Ecto neural progenitor cell (in vitro differentiated cells): ENCODE results near the gene CMTM6.
"Not testable (repeated sequence)": the region's sequence is repeated elsewhere in the genome, so short reads cannot be mapped to it uniquely, and the experiment has no call there.

Source experiments
- DNase-seq: peaks from one replicate; pipeline ENCODE4 v3.0.0-alpha.2; 2018; ENCODE audit warnings: low spot score

The CMTM6 gene, protein sequence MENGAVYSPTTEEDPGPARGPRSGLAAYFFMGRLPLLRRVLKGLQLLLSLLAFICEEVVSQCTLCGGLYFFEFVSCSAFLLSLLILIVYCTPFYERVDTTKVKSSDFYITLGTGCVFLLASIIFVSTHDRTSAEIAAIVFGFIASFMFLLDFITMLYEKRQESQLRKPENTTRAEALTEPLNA

DNA sequence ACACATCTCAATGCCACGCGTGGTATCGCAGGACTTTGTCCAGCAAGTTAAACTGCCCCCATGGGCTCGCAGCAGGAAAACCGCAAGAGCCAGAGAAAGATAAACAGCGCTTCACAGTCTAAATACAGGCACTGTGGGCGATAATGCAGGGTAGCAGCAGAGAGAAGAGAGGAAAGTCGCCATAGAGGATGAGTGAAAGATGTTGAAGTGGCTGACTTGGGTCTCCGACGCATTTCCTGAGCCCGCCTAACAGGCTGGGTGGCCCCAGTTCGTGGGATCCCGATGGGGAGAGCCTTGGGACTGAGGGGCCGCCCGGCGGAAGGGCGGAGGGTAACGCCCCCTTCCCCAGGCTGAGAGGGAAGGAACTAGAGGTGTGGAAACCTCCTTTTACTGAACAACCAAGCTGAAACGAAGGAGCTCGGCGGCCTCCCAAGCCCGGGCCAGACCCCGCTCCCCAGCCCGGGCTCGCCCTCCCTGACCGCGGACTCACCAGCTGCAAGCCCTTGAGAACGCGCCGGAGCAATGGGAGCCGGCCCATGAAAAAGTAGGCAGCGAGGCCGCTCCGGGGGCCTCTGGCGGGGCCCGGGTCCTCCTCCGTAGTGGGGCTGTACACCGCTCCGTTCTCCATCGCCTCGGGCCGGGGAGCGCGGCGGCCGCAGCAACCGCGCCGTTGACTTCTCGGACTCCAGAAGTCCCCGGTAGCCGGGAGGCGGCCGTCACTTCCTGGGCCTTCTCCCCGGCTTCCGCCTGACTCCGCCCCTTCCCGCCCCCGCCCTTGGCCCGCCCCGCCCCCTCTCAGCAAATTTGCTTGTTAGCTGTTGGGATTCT, at the start of gene CMTM6:
TSS of gene CMTM6 (minus strand) at position 735 of the 828 bp plus-strand sequence. CDS start at position 628, 107 bp downstream.
- DNase-seq, result peak; percentile 89

DNA sequence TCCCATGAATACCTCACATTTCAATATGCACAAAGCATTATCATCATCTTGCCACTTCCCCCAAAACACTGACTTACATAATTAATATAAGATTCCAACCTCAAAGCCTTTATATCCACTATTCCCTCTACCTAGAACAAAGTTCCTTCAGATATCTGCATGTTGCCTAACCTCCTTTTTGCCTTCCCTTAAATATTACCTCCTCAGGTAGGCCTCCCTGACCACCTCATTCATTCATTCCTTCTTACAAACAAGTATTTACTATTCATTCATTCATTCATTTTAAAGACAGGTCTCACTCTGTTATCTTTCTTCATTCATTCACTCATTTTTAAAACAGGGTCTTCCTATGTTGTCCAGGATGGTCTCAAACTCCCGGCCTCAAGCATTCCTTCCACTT, 49.4 kb upstream of the CMTM6 start:
- no peak for DNase-seq

DNA sequence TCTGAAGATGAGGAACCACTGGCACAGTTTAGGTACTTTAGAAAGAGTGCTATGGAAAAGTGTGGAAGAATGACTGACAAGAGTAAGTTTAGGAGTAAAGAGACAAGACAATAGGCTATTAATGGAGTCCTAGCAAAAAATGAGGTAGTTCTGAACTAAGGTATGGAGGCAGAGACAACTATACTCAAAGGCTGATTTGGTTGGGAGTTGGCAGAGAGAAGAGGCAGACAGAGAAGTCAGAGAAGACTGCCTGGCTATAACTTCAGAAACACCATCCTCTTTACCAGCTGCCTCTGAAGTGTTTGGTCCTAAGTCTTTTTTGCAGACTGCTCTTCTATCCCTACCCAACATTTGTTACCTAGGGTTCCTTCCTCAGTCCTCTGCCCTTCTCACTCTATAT, 48.8 kb upstream of the CMTM6 start:
- DNase-seq, result no peak

DNA sequence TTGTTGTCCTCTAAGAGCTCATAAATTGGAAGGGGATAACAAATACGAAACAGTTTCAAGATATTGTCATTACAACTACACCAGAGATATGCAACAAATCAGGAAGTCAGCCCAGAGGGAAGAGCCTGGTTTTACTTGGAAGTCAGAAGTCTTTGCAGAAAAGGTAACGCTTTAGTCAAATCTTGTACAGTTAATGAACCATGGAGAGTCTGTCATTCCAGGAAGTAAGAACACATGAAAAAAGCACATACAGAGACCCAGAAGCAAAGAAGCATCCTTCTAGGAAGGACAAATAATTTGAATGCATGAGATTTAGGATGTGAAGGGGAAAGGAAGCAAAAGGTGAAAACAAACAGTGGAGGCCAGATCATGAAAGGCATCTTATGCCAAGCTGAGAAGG, 48.4 kb upstream of the CMTM6 start:
- no peak for DNase-seq

DNA sequence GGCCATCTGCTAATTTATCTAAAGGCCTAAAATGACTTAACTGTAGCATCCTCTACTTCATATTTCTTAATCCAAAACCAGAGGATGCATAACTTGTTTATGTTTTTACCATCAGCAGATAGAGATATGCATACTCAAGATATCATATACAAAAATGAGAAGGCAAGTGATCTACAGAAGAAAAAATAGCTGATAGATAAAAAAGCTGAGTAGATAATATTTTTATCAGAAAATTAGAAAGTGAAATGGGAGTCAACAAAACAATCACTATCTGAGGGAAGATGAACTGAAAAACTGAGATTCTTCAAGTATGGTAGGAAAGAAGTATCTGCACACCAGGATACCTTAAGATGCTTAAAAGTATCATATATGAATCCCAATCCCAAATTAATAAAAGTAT, 42.7 kb upstream of the CMTM6 start:
- no peak for DNase-seq

DNA sequence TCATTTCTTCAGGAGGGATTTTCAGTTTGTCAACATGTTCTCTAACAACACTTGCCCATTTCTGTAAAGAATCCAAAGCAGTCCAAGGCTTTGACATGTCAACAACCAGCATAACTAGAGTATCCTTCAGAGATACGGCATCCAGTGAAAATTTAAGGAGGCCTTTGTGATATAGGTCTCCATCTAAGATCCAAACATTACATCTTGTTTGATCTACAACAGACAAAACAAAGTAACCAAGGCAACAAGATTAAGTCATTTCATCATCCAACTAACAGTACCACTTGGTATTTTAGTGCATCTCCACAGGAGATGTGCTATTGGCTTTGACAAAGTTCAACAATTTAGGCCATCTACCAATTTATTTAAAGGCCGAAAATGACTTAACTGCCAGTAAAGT, 42.2 kb upstream of the CMTM6 start:
- DNase-seq, result no peak

DNA sequence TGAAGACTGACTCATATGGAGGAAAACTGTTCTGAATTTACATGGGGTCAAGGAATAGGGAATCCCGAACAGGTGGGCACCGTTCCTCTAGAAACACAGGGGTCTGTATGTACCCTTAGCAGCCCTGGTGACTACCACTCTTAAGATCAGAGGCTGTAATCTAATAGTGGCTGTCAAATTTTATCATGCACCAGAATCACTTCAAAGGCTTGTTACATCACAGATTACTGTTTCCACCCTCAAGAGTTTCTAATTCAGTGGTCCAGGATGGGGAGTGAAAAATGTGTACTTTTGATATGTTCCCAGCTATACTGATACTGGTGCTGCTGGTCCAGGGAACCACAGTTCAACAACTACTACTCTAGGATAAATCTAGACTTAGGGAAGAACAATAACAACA, 40.2 kb upstream of the CMTM6 start:
- no peak for DNase-seq

DNA sequence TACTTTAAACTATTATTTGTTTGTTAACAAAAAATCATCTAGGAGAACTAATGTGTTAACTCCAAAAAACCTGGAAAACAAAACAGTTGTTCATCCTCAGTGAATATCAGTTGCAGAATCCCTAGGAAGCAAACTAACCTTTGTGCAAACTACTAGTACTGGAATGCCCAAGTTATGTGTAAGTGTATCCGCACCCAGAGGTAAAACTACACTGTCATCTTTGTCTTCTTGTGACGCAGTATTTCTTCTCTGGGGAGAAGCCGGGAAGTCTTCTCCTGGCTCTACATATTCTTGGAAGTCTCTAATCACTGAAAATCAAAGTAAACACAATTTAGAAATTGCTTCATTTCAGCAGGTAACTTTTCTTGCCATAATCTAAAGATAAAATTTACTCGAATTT, 38.2 kb upstream of the CMTM6 start:
- no peak for DNase-seq

DNA sequence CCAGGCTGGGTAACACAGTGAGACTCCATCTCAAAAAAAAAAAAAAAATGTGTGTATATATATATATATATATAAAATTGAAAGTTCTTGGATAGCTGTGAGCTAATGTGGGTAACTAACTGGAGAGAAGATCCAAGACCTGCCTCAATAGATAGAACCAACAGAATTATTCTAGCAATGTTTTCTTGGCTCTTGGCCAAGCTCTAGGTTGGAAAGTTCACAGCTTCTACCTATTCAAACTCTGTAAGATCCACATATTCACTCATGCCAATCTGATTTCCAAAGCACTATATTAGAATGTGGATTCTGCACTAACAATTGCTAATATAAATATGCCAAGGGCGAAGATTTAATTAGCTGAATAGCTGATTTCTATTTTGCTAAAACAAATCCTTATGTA, 29.8 kb upstream of the CMTM6 start:
- DNase-seq, result no peak

DNA sequence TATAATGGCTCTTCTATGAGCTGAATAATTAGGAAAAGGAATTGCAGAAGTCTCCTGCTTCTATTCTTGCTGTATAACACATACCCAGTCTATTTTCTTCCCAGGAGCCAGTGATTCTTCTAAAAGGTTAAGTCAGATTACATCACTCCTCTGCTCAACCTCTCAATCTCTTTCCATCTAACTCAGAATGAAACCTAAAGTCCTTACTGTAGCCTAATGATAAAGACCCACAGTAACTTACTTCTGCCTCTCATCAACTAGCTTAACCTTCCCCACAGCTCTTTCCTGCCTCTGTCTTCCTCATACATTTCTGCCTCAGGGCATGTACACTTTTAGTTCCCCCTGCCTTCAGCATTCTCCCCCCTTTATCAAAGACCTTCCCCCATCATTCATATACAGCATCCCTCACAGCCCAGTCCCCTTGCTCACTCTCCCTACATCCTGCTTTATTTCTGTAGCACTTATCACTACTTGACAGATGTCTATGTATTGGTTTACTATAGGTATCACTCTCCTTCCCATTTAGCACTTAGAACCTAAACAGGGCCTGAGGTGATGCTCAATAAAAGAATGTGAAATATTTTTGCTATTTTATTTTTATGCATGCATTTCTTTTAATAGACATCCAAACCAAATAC, 28.5 kb upstream of the CMTM6 start:
- no peak for DNase-seq

DNA sequence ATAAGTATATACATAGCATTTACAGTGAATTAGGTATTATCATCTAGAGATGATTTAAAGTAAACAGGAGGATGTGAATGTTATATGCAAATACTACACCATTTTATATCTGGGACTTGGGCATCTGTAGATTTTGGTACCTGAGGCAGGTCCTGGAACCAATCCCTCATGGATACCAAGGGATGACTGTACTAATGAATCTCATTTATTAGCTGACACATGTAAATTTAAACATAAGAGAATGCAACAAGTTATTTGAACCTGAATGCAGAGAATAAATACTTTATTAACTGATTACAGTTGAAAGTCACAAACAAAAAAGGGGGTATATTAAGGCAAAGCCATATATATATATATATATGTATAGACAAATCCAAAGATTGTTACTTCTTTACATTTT, 23.1 kb upstream of the CMTM6 start:
- no peak for DNase-seq

DNA sequence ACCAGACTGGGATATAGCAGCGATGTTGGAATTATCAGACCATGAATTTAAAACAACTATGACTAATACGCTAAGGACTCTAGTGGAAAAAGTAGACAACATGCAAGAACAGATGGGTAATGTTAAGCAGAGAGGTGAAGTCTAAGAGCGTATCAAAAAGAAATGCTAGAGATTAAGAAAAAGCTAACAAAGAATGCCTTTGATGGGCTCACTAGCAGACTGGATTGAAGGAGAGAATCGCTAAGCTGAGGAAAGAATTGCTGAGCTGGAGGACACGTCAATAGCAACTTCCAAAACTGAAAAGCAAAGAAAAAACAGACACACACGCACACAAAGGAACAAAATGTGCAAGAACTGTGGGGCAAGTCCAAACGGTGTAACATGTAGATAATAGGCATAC, 20.0 kb upstream of the CMTM6 start:
- DNase-seq, result no peak

DNA sequence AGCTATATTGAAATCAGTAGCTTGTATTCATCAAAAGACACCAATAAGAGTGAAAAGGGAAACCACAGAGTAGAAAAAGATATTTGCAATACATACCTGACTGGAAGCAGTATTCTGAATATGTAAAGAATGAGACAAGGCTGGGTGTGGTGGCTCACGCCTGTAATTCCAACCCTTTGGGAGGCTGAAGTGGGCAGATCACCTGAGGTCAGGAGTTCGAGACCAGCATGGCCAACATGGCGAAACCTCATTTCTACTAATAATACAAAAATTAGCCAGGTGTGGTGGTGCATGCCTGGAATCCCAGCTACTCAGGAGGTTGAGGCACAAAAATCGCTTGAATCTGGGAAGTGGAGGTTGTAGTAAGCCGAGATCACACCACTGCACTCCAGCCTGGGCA, 16.3 kb upstream of the CMTM6 start:
- DNase-seq, result not testable (repeated sequence)

DNA sequence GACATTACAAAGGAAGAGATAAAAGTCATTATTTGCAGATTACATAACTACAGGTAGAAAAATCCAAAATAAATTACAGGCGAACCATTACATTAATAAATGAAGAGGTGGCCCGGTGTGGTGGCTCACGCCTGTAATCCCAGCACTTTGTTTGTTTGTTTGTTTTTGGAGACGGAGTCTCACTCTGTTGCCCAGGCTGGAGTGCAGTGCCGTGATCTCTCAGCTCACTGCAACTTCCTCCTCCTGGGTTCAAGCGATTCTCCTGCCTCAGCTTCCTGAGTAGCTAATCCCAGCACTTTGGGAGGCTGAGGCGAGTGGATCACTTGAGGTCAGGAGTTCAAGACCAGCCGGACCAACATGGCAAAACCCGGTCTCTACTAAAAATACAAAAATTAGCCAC, 14.1 kb upstream of the CMTM6 start:
- DNase-seq, result not testable (repeated sequence)

DNA sequence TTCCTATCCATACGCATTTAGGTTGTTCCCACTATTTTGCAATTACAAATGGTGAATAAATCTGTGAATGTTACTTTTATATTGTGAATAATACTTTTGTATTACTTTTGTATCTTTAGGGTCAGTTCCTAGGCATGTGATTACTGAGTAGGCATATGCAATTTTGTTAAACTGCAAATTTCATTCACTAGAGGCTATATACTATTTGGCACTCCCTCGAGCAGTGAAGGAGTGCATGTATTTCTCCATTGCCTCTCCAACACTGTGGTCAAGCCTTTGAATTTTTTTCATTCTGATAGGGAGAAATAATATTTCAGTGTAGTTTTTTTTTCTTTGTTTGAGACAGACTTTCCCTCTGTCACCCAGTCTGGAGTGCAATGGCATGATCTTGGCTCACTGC, 8.4 kb upstream of the CMTM6 start:
- no peak for DNase-seq

DNA sequence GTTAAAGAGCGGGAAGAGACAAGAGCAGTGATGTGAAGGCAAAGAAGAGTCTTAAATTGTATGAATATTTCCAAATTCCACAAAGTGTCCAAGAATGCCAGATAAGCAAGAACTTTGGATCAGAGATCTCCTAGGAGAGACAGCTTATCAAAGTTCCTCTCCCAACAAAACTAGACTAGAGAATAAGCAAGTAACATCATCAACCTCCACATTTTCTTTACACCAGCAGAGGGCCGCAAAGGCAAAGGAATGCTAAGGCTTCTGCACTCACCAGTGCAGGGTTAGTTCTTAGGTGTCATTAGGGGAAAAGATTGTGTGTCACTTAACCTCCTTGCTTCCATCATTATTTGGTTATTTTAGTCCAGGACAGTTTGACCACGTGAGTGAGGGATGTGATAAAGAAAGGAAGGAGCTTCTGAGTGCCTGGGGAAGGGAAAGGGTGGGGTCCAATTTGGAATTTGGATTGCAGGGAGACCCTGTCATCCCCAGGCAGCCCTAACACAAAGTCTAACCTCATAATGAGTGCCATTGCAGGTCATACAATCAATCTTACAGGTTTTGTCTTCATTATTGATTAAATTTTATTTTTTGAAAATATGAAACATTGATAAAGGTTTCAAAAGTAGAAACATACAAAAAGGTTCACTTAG, 7.5 kb upstream of the CMTM6 start:
- peak; percentile 70 for DNase-seq

DNA sequence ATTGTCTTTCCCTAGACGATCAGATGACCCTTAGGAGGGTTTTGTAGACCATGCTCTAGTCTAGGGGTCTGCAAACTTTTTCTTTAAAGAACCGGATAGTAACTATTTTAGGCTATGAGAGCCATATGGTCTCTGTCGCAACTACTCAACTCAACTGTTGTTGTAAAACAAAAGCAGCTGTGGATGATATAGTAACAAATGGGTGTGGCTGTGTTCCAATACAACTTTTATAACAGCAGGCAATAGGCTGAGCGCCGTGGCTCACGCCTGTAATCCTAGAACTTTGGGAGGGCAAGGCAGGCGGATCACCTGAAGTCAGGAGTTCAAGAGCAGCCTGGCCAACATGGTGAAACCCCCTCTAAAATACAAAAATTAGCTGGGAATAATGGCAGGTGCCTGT, 6.1 kb upstream of the CMTM6 start:
- DNase-seq, result no peak

DNA sequence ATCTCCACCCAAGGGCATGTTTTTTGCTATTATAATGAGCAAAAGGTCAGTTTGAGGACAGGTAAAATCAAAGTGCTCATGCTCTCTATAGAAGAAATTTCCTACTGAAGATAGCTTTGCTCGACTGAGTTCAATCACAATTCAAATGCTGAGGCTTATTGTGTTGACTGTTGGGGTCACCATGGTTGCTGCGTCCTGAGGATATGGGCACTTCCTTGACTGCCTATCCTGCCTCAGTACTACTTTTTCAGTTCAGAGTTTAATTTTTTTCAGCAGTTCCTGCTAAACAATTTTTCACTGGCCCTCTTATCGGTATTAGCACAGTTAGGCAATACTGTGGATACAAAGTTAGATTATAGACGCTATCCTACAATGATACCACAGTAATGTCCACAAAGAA, 3.8 kb upstream of the CMTM6 start:
- DNase-seq, result no peak

DNA sequence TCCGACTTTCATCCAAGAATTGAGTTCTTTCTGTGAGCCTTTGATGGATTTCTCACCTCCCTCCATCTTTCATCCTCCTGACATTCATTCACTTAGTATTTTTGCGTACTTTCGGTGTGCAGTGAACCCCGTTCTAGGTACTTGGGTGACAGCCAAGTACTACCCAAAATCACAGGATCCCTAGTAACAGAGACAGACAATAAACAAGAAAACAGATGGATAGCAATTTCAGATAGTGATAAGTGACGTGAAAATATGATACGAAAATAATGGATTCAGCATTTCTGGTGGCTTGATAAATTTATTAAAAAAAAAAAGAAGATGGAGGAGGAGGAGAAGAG, 264 bp upstream of the CMTM6 start:
- DNase-seq, result no peak

DNA sequence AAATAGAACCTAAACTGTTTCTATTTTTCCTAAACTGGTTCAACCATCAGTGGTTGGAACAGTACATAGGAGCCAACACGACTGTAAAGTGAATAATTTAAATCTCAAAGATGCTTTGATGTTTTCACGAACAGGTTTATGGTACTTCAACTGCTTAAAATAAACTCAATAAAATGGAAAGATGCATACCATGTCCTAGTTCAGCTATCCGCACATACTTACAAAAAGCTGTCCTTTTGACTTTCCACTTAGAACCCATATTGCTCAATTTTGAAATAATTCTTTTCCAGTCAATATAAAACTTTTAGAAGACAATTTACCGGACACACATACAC, 902 bp downstream of the CMTM6 start:
- no peak for DNase-seq

DNA sequence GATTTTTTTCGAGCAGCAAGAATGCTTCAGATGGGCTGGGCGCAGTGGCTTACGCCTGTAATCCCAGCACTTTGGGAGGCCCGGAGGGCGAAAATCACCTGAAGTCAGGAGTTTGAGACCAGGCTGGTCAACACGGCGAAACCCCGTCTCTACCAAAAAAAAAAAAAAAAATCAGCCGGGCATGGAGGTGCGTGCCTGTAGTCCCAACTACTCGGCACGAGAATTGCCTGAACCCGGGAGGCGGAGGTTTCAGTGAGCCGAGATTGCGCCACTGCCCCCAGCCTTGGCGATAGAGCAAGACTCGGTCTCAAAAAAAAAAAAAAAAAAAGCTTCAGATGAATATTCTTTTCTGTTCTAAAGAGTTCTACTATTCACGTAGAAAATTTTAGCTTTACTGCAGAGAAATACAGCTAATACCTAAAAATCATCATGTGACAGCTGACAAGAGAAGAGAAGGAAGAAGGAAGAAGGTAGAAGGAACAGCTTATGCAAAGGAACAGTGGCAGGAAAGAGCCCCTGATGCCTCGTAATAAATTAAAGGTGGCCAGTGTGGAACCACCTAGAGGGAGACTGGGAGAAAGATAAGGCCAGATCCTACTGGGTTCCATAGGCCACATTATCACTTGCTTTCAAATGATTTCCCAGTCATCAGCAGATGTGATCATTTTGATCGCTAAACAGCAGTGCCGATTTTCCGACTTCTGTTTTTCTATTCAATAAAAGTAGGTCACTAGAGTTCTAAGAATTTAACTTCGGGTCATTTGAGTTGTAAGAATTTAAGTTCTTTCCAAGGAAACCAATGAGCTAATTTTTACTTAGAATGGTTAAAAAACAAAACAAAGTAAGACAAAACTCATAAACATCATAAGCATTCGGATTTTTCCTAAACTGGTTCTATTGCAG, 1.5 kb downstream of the CMTM6 start:
- DNase-seq, result no peak

DNA sequence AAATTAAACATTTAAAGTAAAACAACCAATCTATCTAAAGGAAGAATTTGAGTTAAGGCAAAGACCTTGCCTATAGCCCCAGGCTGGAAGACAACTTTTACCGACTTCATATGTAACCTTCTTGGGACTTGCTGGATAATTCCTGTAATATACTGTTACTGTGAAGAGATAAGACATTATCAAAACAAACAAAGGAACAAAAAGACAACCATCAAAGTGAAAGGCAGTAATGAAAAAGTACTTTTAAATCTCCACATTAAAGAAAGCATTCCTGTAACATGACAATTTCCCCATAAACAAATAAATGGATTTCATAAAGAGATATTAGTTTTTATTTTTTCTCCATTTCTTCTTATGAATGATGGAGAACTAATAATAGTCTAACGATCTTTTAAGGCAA, 2.4 kb downstream of the CMTM6 start:
- DNase-seq, result no peak
